GOT3 (cell line): Measurements from ENCODE around the gene LMO1.

ENCODE experiments used
- DNase-seq: peaks from one replicate; lab custom pipeline; 2025; ENCODE audit warnings: mixed read lengths; lab: John Stamatoyannopoulos, UW

LMO1 gene

GRCh38 chr11:8263109-8263768, 439 bp downstream of the LMO1 start:
- DNase-seq = no peak

- DNase-seq = no peak
Measured at GRCh38 chr11:8262552-8263108, 1.0 kb downstream of the LMO1 start.

- DNase-seq = no peak
Measured at GRCh38 chr11:8261921-8262551, 1.6 kb downstream of the LMO1 start.

- no peak for DNase-seq
Measured at GRCh38 chr11:8261291-8261690, 2.4 kb downstream of the LMO1 start.

DNA sequence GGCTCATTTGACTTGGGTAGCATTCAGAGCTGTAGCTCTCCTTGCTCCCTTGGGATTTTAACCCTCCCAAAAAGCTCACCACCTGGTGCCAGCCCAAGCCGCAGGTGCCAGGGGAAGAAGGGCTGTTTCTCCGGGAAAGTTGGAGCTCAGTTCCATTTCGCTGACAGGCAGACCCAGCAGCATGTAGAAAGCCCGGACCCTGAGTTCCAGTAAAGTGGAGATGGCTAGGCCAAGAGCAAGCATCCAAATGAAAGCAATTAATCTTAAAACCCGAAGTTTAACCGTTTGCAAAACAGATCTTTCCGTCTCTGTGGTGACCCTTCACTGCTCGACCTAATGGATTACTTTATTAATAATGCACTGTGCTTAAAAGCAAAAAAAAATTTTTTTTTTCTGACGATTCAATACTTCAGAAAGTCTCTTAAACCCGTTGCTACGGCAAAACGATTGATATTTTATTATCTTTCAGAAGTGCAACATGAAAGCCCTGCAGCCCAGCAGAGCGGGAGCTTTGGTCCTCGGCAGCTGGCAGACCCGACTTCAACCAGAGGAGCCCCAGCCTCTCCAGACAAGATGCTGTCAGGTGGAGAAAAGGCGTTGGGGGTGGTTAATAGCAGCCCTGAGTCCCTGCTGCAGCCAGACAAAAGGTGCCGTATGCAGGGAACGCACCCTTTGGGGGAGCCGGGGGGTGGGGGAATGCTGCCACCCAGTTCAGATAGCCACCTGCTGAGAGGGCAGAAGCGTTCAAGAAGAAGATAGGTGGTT, 3.3 kb downstream of the LMO1 start:
- no peak for DNase-seq

- no peak for DNase-seq
Measured at GRCh38 chr11:8259306-8259959, 4.2 kb downstream of the LMO1 start.

GRCh38 chr11:8258784-8259183, 4.9 kb downstream of the LMO1 start:
- DNase-seq = peak; percentile 7

DNA sequence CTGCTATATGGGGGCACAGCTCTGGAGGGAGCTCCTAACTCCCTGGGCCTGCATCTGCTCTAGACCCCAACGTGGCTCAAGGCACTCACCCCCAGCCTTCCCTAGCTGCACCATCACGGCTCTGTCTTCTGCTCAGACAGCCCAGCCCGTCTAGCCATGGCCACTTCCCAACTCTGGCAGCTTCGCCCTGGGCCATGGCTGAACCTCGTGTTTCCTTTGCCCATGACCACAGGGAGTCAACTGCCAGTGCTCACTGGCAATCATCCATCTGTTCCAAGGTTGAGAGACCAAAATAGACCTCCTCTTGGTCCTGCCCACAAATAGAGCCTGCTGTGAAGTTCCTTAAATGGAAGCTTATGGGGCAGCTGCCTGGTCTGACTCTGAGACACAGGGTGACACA, 5.4 kb downstream of the LMO1 start:
- no peak for DNase-seq

DNA sequence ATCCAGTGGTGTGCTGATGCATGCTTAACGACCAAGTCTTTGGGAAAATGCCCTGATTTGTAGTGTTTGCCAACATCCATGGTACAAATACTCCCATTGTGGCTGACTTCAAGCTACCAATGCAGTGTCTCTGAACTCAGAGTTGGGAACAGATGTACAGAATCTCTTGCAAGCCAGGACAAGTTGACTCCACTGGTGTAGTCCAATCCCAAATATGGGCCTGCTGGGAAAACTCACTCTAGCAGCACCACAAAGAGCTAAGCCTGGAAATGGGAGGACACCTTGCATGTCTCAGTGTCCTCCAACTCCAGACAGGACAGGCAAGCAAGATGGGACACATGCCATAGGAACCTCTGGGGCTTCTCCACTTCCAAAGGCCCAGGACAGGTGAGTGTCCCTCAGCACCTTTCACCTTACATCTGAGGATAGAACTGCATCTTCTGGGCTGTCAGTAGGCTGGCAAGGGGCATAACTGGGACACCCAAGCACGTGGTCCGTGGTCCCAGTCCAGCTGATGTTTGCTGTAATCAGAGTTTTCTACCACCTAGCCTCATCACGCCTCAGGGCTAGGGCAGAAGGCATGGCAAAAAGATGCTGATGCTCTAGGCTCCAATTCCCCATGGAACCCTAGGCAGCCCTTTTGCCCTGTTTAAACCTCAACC, 6.5 kb downstream of the LMO1 start:
- no peak for DNase-seq

- DNase-seq = no peak
Measured at GRCh38 chr11:8256271-8257002, 7.2 kb downstream of the LMO1 start.

DNA sequence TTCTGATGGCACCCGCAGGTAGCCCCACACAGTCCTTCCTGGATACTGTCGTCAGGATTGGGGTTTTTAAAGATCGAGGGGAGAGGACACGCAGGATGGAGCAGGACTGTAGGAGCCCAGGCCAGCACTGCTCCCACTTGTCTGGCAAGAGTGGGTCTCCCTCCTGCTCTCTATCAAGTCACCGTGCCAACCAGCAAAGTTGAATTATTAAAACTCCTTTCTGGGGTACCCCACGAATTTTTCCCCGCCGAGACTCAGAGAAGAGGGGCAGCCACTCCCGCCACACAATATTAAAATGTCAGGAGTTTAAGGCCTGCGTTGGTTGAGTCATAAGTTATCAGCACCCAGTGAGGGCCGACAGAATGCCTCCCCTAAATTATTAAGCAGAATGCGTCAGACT, 10.1 kb downstream of the LMO1 start:
- no peak for DNase-seq

DNA sequence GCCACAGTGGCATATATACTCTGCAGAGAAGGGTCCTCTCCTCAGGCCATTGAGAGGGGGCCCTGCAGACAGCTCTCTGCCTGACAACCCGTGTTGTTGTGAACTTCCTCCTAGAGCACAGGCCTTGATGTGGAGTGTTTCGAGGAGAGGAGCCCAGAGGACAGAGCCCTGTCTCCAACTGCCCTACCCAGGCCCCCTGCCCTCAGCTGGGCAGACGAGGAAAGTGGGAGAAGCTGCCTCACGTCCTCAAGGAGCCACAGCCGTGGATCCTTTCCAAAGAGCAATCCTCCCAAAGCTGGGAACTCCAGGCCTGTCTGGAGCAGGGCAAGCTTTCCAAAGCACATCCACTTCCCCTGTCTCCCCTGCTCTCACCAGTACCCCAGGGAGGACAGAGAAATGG, 10.7 kb downstream of the LMO1 start:
- DNase-seq = no peak

DNA sequence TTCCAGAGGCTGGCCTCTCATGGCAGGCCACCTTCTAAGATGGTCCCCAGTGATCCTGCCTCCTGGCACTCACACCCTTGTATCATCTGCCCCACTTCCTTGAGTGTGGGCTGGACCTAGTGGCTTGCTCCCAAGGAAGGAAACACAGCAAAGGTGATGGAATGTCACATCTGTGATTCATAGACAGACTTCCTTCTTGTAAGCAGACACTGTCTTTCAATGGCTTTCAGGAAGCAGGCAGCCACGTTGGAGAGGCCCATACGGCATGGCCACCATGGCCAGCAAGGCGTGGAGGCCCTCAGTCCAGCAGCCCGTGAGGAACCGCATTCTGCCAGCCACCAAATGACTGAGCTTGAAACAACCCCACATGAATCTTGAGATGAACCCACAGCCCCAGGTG, 11.3 kb downstream of the LMO1 start:
- no peak for DNase-seq

DNA sequence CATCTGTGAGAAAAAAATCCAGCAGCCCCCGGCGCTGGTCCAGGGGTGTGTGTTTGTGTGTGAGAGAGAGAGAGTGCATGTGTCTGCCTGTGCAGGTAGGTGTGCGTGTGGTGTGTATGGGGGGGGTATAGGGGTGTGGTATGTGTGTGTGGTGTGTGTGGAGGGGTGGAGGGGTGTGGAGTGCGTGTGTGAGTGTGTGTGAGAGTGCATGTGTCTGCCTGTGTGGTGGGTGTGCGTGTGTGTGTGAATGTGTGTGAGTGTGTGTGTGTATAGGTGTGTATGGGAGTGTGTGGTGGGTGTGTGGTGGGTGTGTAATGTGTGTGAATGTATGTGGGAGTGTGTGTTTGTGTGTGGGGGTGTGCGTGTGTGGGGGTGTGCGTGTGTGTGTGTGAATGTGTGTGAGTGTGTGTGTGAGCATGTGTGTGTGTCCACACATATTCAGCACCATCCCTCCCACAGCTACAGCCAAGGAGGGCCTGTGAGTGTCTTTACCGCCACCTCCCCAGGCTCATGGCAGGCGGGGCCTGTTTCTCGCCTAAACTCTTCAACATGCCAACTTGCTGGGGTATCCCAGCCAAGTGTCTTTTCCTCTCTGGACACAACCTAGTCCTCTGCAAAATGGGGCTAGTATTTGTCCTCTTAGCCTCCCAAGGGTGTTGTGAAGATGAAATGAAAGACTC, 11.9 kb downstream of the LMO1 start:
- DNase-seq = no peak

- no peak for DNase-seq
Measured at GRCh38 chr11:8250981-8251615, 12.6 kb downstream of the LMO1 start.

- DNase-seq = no peak
Measured at GRCh38 chr11:8250434-8250833, 13.2 kb downstream of the LMO1 start.

GRCh38 chr11:8249482-8249881, 14.2 kb downstream of the LMO1 start:
- no peak for DNase-seq

DNA sequence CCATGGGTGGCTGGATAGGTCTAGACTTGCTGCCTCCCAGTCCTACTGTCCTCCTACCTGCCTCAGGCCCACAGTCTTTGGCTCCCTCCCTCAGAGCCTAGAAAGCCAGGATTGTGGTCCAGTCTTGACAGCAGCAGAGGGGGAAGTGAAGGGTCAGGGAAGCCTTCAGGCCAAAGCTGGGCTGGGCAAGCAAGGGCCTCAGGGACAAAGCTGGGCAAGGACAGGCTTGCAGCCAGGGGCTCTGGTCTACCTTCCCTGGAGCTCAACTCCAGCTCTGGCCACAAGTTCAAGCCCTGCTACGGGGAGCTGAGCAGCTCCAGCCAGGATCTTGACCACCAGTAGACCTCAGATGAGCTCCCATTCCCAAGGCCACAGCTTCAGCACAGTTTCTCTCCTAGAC, 14.9 kb downstream of the LMO1 start:
- no peak for DNase-seq

GRCh38 chr11:8247312-8247711, 16.4 kb downstream of the LMO1 start:
- DNase-seq = no peak

- DNase-seq = no peak
Measured at GRCh38 chr11:8243458-8243857, 20.2 kb downstream of the LMO1 start.
